Small intestine (tissue), 7 donors: ENCODE data around the gene TMTC4. TPM values are rescaled to one million over a fixed set of nuclear protein-coding genes. Genes with fewer than 3 reads are reported as not detected.
"Not testable (repeated sequence)": the region's sequence is repeated elsewhere in the genome, so short reads cannot be mapped to it uniquely, and the experiment has no call there.

Experiments
- DNase-seq, 2 donors: peaks; one replicate each; pipeline versions ENCODE4 v3.0.0 to v3.0.0-alpha.2; 2013
- FAIRE-seq: peaks from 2 replicates; lab custom pipeline; 2012; peaks lifted over from hg19 to GRCh38; lab: Jason Lieb, UNC
- H3K27ac ChIP-seq, 3 donors: one replicate each; pipeline ENCODE4 v1.5.1; 2013; ENCODE audit warnings: low read length in 2 of 3, mild to moderate bottlenecking in 2 of 3, control low read depth in 1 of 3, inconsistent platforms in 1 of 3, low read depth in 1 of 3, moderate library complexity in 1 of 3
- H3K27me3 ChIP-seq, 3 donors: one replicate each; pipeline ENCODE4 v1.6.1; 2013; ENCODE audit warnings: low read length in 3 of 3, inconsistent platforms in 1 of 3; ENCODE audit not compliant: control insufficient read depth in 3 of 3, insufficient read depth in 3 of 3
- H3K36me3 ChIP-seq, 3 donors: one replicate each; pipeline ENCODE4 v1.6.1; 2013; ENCODE audit warnings: low read length in 3 of 3, inconsistent platforms in 1 of 3, low read depth in 1 of 3, mild to moderate bottlenecking in 1 of 3, moderate library complexity in 1 of 3; ENCODE audit not compliant: control insufficient read depth in 3 of 3, insufficient read depth in 2 of 3
- H3K4me1 ChIP-seq, 3 donors: one replicate each; pipeline ENCODE4 v1.6.1; 2013; ENCODE audit warnings: low read length in 2 of 3, inconsistent platforms in 1 of 3, low read depth in 1 of 3, mild to moderate bottlenecking in 1 of 3, moderate library complexity in 1 of 3; ENCODE audit not compliant: control insufficient read depth in 3 of 3, insufficient read depth in 2 of 3
- H3K4me3 ChIP-seq, 3 donors: one replicate each; pipeline ENCODE4 v1.5.1; 2013; ENCODE audit warnings: low read length in 3 of 3, control low read depth in 1 of 3, inconsistent platforms in 1 of 3, low read depth in 1 of 3, mild to moderate bottlenecking in 1 of 3, moderate library complexity in 1 of 3
- H3K9me3 ChIP-seq, 2 donors: one replicate each; pipeline ENCODE4 v1.6.1; 2013; ENCODE audit warnings: low read depth in 1 of 2, low read length in 1 of 2; ENCODE audit not compliant: control insufficient read depth in 2 of 2, insufficient read depth in 1 of 2
- WGBS, 3 donors: extraction: QIAGEN DNeasy Blood & Tissue Kit; methylation state at CpG; one replicate each; pipeline ENCODE4 v1.1.7; 2013; 5-methylcytosine and 5-hydroxymethylcytosine counted together
- polyA plus RNA-seq, 4 donors: library from polyadenylated mRNA; stranded (reverse) in 3 of 4; unstranded in 1 of 4; fragments of 200-250 nt in 3 of 4; fragments of 120-200 nt in 1 of 4; gene quantifications; one replicate each; pipeline versions ENCODE4 v1.2.1 to v1.2.3, GENCODE V29; 2013
- donor health status: healthy with polysubstance abuse.
- donor health status: control.
- donor health status: control.
- donor health status: Bipolar disorder and iron deficiency.
- donor health status: healthy.

The TMTC4 gene
- polyA plus RNA-seq, 4 donors: 6.3 to 27.7 (median 8.8) TPM

- H3K4me1 ChIP-seq, H3K4me3 ChIP-seq, H3K27ac ChIP-seq, FAIRE-seq, H3K27me3 ChIP-seq, DNase-seq, H3K36me3 ChIP-seq, H3K9me3 ChIP-seq: not testable (repeated sequence)
- 16 to 46% (median 34%) methylated on average over 5 to 9 of the region's 16 CpGs for WGBS, 3 donors
Observed at GRCh38 chr13:100698331-100698730, 23.7 kb upstream of the TMTC4 start.

DNA sequence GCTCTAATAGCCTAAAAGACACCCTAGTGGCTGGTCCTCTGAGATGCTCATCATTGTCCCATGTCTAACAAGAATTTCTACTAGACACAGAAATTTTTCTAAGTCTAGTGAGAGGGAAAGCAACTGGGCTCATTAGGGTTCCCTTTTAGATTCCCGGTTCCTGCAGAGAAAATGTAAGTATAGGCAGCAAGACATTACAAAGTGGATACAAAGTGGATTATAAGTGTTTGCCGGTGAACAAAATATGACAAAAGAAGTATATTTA is 20.8 kb upstream of the TMTC4 start:
- FAIRE-seq: no peak
- Histone ChIP-seq H3K27me3 (peaks cover 0 to 3% (median 0%) of the 10 kb centered on the region in 3 donors), H3K9me3 (peaks cover 0 to 2% of the 10 kb centered on the region in 2 donors), H3K4me1 (no peaks in the 10 kb centered on the region), H3K27ac (no peak overlapping the region), H3K36me3 (no peaks in the 10 kb centered on the region), H3K4me3 (no peak overlapping the region)
- no peak for DNase-seq
- WGBS, 3 donors: 93 to 98% (median 96%) methylated on average over 2 of the region's 2 CpGs

- H3K36me3 ChIP-seq: no peaks in the 10 kb centered on the region
- peaks cover 0 to 7% of the 10 kb centered on the region in 2 donors for H3K9me3 ChIP-seq
- H3K27ac ChIP-seq: no peak overlapping the region
- DNase-seq (peak; percentile 49 to 50), FAIRE-seq (no peak)
- WGBS, 3 donors: 29 to 43% (median 37%) methylated on average over 12 of the region's 12 CpGs
- no peak overlapping the region for H3K4me3 ChIP-seq
- H3K4me1 ChIP-seq: no peaks in the 10 kb centered on the region
- peaks cover 0 to 3% (median 0%) of the 10 kb centered on the region in 3 donors for H3K27me3 ChIP-seq
Observed at GRCh38 chr13:100694722-100695508, 20.3 kb upstream of the TMTC4 start.

DNA sequence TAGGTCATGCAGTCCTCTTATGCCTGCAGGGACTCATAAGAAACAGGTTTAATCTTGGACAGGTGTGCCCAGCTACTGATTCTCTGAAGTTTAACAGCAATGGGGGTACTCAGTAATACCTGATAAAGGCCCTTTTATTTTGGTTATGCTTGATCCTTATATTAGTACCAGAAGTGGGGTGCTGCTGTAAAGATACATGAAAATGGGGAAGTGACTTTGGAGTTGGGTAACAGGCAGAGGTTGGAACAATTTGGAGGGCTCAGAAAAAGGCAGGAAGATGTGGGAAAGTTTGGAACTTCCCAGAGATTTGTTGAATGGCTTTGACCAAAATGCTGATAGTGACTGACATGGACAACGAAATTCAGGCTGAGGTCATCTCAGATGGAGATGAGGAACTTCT is 14.6 kb upstream of the TMTC4 start:
- Histone ChIP-seq H3K27me3 (peaks cover 0 to 4% (median 3%) of the 10 kb centered on the region in 3 donors), H3K27ac (no peak overlapping the region), H3K4me1 (no peaks in the 10 kb centered on the region), H3K4me3 (no peak overlapping the region), H3K36me3 (no peaks in the 10 kb centered on the region), H3K9me3 (peaks cover 0 to 15% of the 10 kb centered on the region in 2 donors)
- 30 to 72% (median 34%) methylated on average over 1 of the region's 1 CpG for WGBS, 3 donors
- DNase-seq (no peak), FAIRE-seq (no peak)

DNA sequence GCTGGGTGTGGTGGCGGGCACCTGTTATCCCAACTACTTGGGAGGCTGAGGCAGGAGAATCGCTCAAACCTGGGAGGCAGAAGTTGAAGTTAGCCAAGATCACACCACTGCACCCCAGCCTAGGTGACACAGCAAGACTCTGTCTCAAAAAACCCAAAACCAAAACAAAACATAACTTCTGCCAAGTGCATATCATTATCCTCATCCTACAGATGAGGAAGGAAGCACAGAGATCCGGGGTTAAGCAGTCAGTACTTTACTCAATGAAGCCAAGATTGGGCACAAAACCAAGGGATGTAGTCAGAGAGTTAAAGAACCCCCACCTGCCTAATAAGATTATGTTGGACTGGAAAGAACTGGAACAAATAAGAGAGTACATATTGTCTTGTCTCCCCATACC is 5.5 kb upstream of the TMTC4 start:
- H3K27me3 ChIP-seq: peaks cover 0 to 2% (median 0%) of the 10 kb centered on the region in 3 donors
- no peak for FAIRE-seq
- no peak for DNase-seq
- no peak overlapping the region for H3K4me3 ChIP-seq
- no peaks in the 10 kb centered on the region for H3K4me1 ChIP-seq
- no peaks in the 10 kb centered on the region for H3K9me3 ChIP-seq
- H3K36me3 ChIP-seq: no peaks in the 10 kb centered on the region
- H3K27ac ChIP-seq: no peak overlapping the region
- WGBS, 3 donors: 79 to 86% (median 81%) methylated on average over 3 of the region's 3 CpGs

GRCh38 chr13:100677128-100677527 is 2.5 kb upstream of the TMTC4 start:
- WGBS, 3 donors: 95 to 96% (median 96%) methylated on average over 5 of the region's 5 CpGs
- not testable (repeated sequence) for DNase-seq, FAIRE-seq, H3K9me3 ChIP-seq, H3K27me3 ChIP-seq, H3K4me3 ChIP-seq, H3K27ac ChIP-seq, H3K36me3 ChIP-seq
- peaks cover 0 to 12% (median 9%) of the 10 kb centered on the region in 3 donors for H3K4me1 ChIP-seq

- 11 to 14% (median 13%) methylated on average over 15 of the region's 15 CpGs for WGBS, 3 donors
- peak overlapping the region in 1 of 3 donors; percentile 85 for H3K27ac ChIP-seq
Observed at GRCh38 chr13:100675661-100676129, 1.1 kb upstream of the TMTC4 start.

GRCh38 chr13:100674872-100675660 is 471 bp upstream of the TMTC4 start:
- no peaks in the 10 kb centered on the region for H3K9me3 ChIP-seq
- peak overlapping the region; percentile 69 to 95 (median 75) for H3K4me3 ChIP-seq
- peaks cover 0 to 18% (median 9%) of the 10 kb centered on the region in 3 donors for H3K4me1 ChIP-seq
- H3K27ac ChIP-seq: peak overlapping the region; percentile 85 to 95 (median 87)
- 0 to 1% (median 0%) methylated on average over 44 to 67 of the region's 67 CpGs for WGBS, 3 donors
- peak; percentile 99 to 100 for DNase-seq
- FAIRE-seq: no peak
- peaks cover 0 to 6% (median 0%) of the 10 kb centered on the region in 3 donors for H3K36me3 ChIP-seq
- H3K27me3 ChIP-seq: no peaks in the 10 kb centered on the region

More at GRCh38 chr13:100675661-100676129, 1.1 kb upstream of the TMTC4 start:
- H3K4me1 ChIP-seq: peaks cover 0 to 18% (median 9%) of the 10 kb centered on the region in 3 donors
- H3K27me3 ChIP-seq: no peaks in the 10 kb centered on the region
- H3K9me3 ChIP-seq: no peaks in the 10 kb centered on the region
- H3K36me3 ChIP-seq: peaks cover 0 to 3% (median 0%) of the 10 kb centered on the region in 3 donors
- H3K4me3 ChIP-seq: peak overlapping the region in 2 of 3 donors; percentile 75 to 95
- FAIRE-seq (no peak), DNase-seq (peak in 1 of 2 donors; percentile 16)
